ENCODE results near the gene PCNT.

PCNT gene

DNA sequence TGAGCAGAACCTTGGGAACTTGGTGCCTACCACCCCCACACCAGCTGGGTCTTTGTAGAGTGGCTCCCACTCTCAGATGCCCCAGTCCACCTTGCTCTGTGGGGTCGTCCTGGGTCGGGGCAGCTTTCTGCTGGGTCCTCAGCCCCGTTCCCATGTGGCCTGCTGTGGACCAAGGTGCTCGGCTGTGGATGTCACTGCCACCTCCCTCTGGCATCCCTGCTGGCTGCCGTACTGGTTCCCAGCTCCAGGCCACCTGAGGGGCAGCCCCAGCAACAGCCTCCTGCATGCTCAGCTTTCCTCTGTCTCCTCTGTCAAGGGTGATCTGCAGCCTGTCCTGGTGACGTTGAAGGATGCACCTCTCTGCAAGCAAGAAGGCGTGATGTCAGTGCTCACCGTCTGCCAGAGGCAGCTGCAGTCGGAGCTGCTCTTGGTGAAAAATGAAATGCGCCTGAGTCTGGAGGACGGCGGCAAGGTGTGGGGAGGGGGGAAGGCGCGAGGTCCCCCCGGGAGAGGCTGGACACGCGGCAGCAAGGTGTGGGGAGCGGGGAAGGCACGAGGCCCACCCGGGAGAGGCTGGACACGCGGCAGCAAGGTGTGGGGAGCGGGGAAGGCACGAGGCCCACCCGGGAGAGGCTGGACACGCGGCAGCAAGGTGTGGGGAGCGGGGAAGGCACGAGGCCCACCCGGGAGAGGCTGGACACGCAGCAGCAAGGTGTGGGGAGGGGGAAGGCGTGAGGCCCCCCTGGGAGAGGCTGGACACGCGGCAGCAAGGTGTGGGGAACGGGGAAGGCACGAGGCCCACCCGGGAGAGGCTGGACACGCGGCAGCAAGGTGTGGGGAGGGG is 88.8 kb downstream of the PCNT start:
- no peak for FAIRE-seq

GRCh38 chr21:46413365-46413696 is 89.4 kb downstream of the PCNT start:
- no peak for FAIRE-seq

GRCh38 chr21:46414965-46415275 is 91.0 kb downstream of the PCNT start:
- FAIRE-seq: no peak

GRCh38 chr21:46416551-46416950 is 92.6 kb downstream of the PCNT start:
- FAIRE-seq: no peak

- FAIRE-seq: no peak
These were observed 94.5 kb downstream of the PCNT start for GRCh38 chr21:46418265-46418946.

- no peak for FAIRE-seq
These were observed 96.6 kb downstream of the PCNT start for GRCh38 chr21:46420241-46421190.

DNA sequence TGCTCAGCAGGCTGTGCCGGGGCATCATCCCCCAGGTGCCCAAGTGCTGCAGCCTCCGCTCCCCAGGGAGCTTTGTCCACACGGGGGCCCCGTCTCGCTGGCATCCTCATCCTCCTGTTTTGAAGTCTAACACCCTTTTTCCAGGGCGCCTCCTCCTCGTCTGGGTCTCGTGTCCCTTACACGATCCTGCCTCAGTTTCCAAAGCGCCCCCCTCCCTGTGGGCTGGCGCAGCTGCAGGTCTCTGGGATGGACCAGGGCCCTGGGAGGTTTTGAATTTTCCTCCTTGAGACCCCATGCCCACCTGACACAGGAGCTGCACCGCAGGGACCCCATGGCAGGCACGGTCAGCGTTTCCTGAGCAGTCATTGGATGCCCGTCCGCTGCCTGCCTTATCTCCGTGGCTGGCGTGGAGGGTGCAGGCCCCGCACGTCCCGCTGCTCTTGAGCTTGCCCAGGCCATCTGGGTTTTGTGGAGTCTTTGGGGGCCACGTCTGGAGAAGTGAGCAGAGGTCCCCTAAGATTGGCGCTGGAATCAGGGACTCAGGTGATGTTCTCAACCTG is 97.3 kb downstream of the PCNT start:
- FAIRE-seq: no peak

GRCh38 chr21:46421756-46422555 is 98.0 kb downstream of the PCNT start:
- no peak for FAIRE-seq

DNA sequence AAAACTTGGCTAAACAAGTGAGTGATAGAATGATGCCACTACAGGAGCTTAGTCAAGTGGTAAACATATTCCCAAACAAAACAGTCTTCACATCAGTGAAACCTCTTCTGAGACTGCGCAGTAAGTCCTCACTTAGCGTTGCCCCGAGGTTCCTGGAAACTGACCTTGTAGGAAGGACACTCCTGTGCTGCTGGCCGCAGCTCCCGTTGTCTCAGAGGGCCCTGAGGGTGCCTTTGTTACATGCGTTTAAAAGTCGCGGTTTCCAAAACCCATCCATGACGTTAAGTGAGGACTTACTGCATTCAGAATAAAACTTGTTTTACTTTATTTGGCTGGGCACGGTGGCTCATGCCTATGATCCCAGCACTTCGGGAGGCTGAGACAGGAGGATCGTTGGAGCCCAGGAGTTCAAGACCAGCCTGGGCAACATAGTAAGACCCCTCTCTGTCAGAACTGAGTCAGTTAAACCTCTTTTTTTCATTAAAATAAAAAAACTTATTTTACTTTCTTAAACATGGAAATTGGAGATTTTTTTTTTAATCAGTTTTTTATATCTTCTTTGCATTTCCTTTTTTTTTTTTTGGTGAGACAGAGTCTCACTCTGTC is 98.8 kb downstream of the PCNT start:
- FAIRE-seq: no peak

DNA sequence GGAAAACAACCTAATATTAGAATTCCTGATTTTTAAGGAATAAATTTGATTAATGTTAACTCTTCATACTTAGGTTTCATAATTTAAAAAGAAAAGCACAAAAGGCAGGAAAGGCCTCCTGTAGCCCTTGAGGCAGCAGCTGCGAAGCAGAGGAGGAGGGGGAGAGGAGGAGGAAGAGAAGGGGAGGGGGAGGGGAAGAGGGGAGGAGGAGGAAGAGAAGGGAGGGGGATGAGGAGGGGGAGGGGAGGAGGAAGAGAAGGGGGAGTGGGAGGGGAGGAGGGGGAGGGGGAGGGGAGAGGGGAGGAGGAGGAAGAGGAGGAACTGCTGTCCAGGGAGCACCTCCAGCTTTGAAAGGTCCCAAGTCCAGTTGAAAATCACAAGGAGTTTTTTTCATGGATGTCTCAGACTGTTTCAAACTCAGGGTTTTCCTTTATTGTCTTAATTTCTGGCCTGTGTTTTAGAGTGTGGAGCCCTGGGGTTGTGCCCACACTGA is 99.6 kb downstream of the PCNT start:
- no peak for FAIRE-seq

GRCh38 chr21:46424039-46424591 is 100.2 kb downstream of the PCNT start:
- FAIRE-seq: no peak

- FAIRE-seq: no peak
These were observed 100.7 kb downstream of the PCNT start for GRCh38 chr21:46424621-46425020.

- FAIRE-seq: no peak
These were observed 101.1 kb downstream of the PCNT start for GRCh38 chr21:46425041-46425440.

- FAIRE-seq: no peak
These were observed 101.6 kb downstream of the PCNT start for GRCh38 chr21:46425571-46425970.

- FAIRE-seq: no peak
These were observed 102.5 kb downstream of the PCNT start for GRCh38 chr21:46426313-46427046.

DNA sequence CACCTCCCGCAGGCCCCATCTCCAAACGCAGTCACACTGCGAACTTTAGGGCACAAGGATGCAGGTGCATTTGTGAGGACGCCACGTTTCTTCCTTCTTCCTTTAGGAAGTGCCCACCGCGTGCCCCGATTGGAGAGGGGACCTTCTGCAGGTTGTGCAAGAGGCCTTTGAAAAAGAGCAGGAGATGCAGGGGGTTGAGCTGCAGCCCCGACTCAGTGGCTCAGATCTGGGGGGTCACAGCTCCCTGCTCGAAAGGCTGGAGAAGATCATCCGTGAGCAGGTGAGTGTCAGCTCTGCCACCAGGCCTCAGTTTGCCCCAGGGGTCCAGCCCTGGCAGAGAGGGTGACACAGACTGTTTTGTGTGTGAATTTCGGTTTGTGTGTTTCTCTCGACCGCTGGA is 103.6 kb downstream of the PCNT start:
- FAIRE-seq: no peak

GRCh38 chr21:46428286-46428685 is 104.3 kb downstream of the PCNT start:
- FAIRE-seq: no peak

DNA sequence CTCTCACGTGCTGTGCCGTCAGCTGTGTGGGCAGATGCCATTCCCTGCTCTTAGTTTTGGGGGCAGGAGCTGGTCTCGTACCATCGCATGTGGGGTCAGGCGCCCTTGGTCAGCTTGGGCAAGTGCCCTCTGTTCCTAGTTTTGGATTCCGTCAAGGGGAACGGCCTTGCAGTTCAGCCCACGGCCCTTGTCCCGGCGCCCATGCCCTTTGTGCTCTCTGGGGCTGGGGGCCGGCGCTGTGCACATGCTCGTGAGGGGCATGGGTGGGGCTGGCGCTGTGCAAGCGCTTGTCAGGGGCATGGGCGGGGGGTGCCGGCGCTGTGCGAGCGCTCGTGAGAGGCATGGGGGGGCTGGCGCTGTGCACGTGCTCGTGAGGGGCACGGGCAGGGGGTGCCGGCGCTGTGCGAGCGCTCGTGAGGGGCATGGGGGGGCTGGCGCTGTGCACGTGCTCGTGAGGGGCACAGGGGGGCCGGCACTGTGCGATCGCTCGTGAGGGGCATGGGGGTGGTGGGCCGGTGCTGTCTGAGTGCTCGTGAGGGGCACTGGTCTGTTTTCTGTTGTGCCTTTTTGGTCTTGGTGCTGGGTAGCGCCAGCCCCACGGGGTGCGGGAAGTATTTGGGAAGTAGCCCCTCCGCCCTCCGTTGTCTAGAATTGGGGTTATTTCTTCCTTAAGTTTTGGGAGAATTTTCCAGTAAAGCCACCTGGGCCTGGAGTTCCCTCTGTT is 105.2 kb downstream of the PCNT start:
- FAIRE-seq: no peak

DNA sequence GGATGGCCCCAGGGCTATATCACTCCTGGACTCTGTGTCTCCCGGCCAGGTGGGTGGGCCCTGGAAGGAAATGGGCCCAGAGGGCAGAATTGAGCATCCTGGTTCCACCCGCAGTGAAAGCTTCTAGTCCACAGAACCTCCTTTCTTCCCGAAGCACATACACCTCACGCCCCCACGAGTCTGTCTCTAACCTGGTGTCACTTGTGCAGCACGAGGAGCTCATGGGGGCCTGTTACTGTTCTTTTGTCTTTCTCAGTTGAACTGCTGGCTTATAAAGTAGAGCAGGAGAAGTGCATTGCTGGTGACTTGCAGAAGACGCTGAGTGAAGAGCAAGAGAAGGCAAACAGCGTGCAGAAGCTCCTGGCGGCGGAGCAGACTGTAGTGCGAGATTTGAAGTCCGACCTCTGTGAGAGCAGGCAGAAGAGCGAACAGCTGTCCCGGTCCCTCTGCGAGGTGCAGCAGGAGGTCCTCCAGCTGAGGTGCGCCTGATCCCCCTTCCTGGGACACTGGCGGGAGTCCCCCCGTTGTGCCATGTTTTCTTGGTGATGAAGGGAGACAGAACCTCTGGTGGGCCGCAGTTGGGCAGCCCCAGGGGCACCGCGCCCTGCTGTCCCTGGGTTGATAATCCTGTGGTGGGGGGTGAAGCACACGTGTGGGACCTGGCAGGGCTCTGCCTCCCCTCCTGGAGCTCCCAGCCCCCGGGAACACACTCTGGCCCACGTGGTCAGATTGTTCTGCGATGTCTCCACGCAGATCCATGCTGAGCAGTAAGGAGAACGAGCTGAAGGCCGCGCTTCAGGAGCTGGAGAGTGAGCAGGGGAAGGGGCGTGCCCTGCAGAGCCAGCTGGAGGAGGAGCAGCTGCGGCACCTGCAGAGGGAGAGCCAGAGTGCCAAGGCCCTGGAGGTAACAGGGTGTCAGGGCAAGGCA is 106.1 kb downstream of the PCNT start:
- no peak for FAIRE-seq
